ENCODE results near the gene KCND2.
"Not testable (repeated sequence)": the region's sequence is repeated elsewhere in the genome, so short reads cannot be mapped to it uniquely, and the experiment has no call there.

KCND2 gene

DNA sequence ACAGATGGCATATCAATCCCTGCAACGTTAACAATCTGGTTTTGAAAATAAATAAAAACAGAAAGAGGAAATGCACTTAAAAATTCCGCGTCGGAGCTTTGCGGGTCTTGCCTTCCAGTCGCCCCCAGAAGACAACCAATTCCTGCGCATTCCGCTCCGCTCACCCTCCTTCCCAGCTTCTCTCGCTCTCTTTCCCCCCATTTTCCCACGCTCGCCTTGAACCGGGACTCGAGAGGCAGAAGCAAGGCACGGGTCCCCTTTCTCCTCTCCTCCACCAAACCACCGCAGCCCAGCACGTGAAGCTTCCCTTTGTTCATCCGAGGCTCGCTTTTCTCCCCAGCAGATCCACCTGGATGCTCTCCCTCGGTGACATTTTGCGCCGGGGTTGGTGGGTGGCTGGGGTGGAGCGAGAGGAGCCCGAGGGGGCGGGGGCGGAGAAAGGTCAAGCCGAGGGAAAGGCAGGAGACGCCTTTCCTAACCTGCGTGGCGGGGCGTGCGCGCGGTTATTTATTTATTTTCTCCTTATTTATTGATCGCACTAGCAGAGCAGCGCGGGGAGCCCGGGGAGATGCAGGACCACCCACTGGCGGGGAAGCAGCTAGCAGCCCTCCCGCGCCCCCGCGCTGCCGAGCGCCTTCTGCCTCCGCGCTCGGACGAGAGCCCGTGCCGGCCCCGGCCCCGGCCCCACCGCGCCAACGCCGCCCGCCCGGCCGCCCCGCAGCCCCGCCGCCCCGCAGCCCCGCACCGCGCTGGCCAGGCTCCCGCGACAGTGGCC is at the start of gene KCND2:
Gene KCND2, plus strand, starts transcription at position 475 of the 775 bp plus-strand sequence.
- Mint-ChIP-seq H3K27me3 (ENCODE audit: low read depth) (peaks cover 38% of the 10 kb centered on the region), H3K36me3 (ENCODE audit: low read depth) (peaks cover 9% of the 10 kb centered on the region), H3K9me3 (no peaks in the 10 kb centered on the region), H3K4me1 (no peaks in the 10 kb centered on the region), H3K4me3 (peak within 1 kb of the TSS; percentile 90 to 100 (median 97)), H3K27ac (peak within 1 kb of the TSS; percentile 64 to 94 (median 86))
- TF ChIP-seq, protein P1, sequence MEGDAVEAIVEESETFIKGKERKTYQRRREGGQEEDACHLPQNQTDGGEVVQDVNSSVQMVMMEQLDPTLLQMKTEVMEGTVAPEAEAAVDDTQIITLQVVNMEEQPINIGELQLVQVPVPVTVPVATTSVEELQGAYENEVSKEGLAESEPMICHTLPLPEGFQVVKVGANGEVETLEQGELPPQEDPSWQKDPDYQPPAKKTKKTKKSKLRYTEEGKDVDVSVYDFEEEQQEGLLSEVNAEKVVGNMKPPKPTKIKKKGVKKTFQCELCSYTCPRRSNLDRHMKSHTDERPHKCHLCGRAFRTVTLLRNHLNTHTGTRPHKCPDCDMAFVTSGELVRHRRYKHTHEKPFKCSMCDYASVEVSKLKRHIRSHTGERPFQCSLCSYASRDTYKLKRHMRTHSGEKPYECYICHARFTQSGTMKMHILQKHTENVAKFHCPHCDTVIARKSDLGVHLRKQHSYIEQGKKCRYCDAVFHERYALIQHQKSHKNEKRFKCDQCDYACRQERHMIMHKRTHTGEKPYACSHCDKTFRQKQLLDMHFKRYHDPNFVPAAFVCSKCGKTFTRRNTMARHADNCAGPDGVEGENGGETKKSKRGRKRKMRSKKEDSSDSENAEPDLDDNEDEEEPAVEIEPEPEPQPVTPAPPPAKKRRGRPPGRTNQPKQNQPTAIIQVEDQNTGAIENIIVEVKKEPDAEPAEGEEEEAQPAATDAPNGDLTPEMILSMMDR (IDR thresholded peaks at IDR 0.05; ENCODE audit: unreplicated experiment in 3 of 3): no peak

DNA sequence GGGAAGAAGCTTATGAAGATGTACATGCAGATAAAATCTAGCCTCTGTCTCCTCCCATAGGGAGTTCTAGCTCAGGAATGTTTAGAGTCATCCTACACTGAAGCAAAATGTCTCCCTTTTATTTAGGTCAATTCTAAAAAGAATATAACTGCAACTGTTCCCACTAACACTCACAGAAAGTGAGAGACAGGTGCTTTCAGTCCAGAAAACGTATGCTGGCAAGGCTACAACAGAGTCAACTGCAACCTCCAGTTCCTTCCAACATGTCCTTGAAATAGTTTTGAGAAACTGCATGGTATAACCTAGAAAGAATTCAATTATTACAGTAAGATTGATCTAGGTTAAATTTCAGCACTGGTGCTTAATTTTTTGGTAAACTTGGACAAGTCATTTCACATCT is 46.8 kb upstream of the KCND2 start:
- H3K27ac Mint-ChIP-seq: no peak overlapping the region
- no peaks in the 10 kb centered on the region for H3K27me3 Mint-ChIP-seq (ENCODE audit: low read depth)
- no peak overlapping the region for H3K4me3 Mint-ChIP-seq
- H3K4me1 Mint-ChIP-seq: peaks cover 5% of the 10 kb centered on the region
- TF ChIP-seq, protein P1 (IDR thresholded peaks at IDR 0.05; ENCODE audit: unreplicated experiment in 3 of 3): no peak
- no peaks in the 10 kb centered on the region for H3K9me3 Mint-ChIP-seq
- no peaks in the 10 kb centered on the region for H3K36me3 Mint-ChIP-seq (ENCODE audit: low read depth)

DNA sequence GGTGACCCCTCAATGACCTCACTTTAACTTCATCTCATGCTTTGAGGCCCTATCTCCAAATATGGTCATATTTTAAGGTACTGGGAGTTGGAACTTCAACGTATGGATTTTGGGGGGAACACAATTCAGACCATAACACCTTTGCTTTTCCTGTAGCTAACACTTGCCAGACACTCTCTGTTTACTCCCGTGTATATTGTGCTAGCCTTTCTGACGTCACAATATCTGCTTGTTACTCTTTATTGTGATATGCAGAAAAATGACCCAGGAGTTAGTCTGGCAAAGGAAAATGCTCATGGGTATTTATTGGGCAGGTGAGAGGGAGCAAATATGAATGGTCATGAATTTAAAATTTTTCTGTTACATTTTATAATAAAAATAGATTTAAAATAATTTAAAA is 45.7 kb upstream of the KCND2 start:
- Mint-ChIP-seq H3K36me3 (ENCODE audit: low read depth) (no peaks in the 10 kb centered on the region), H3K27me3 (ENCODE audit: low read depth) (no peaks in the 10 kb centered on the region), H3K4me3 (no peak overlapping the region), H3K9me3 (no peaks in the 10 kb centered on the region), H3K4me1 (no peaks in the 10 kb centered on the region), H3K27ac (no peak overlapping the region)
- TF ChIP-seq, protein P1 (IDR thresholded peaks at IDR 0.05; ENCODE audit: unreplicated experiment in 3 of 3): no peak

DNA sequence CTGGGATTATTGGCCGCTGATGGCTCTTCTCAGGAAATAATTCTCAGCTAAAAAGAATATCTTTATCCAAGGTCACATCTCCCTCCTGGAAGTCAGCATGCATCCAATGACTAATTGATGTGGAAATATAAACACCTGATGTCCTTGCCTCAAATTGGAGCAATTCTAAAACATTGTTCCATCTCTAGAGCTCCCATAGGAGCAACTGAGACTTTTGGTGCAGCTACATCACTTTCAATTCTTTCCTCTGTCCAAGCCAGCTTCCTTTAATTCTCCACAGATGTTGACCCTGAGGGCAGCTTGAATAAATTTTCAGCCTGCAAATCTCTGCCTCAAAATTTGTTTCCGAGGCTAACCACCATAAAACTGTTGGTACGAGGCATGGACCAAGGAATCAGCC is 43.9 kb upstream of the KCND2 start:
- no peaks in the 10 kb centered on the region for H3K27me3 Mint-ChIP-seq (ENCODE audit: low read depth)
- TF ChIP-seq, protein P1 (IDR thresholded peaks at IDR 0.05; ENCODE audit: unreplicated experiment in 3 of 3): no peak
- H3K36me3 Mint-ChIP-seq (ENCODE audit: low read depth): no peaks in the 10 kb centered on the region
- no peaks in the 10 kb centered on the region for H3K4me1 Mint-ChIP-seq
- H3K9me3 Mint-ChIP-seq: peaks cover under 1% of the 10 kb centered on the region
- H3K27ac Mint-ChIP-seq: peak overlapping the region in 1 of 3 experiments; percentile 58
- H3K4me3 Mint-ChIP-seq: no peak overlapping the region

DNA sequence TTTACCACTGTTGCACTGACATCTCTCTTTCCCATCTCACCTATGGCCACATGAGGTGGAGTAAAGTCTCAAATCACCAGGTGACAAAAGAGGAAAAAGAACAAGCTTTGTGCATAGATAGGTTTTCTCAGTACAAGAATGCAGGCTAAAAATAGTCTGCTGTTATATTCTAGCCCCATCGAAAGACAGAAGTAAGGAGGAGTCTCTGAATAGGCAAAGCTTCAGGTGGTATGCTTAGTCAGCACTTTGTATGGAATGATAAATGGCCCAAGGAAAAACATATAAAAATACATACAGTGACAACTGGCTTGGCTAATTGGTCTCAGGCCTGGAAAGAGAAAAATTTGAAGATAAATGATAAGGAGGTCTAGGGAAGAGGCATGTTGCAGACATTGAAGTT is 39.6 kb upstream of the KCND2 start:
- peaks cover 3% of the 10 kb centered on the region for H3K36me3 Mint-ChIP-seq (ENCODE audit: low read depth)
- no peak overlapping the region for H3K27ac Mint-ChIP-seq

DNA sequence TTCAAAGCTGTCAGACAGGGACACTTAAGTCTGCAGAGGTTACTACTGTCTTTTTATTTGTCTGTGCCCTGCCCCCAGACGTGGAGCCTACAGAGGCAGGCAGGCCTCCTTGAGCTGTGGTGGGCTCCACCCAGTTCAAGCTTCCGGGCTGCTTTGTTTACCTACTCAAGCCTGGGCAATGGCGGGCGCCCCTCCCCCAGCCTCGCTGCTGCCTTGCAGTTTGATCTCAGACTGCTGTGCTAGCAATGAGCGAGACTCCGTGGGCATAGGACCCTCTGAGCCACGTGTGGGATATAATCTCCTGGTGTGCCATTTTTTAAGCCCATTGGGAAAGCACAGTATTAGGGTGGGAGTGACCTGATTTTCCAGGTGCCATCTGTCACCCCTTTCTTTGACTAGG is 32.6 kb upstream of the KCND2 start:
- H3K27ac Mint-ChIP-seq; H3K4me1 Mint-ChIP-seq; H3K36me3 Mint-ChIP-seq (ENCODE audit: low read depth): not testable (repeated sequence)

More for the DNA sequence above, 39.6 kb upstream of the KCND2 start:
- no peaks in the 10 kb centered on the region for H3K4me1 Mint-ChIP-seq
- H3K27me3 Mint-ChIP-seq (ENCODE audit: low read depth): no peaks in the 10 kb centered on the region
- H3K4me3 Mint-ChIP-seq: no peak overlapping the region
- TF ChIP-seq, protein P1 (IDR thresholded peaks at IDR 0.05; ENCODE audit: unreplicated experiment in 3 of 3): no peak
- peaks cover 11% of the 10 kb centered on the region for H3K9me3 Mint-ChIP-seq

More for the DNA sequence above, 32.6 kb upstream of the KCND2 start:
- not testable (repeated sequence) for H3K4me3 Mint-ChIP-seq; H3K27me3 Mint-ChIP-seq (ENCODE audit: low read depth)
- H3K9me3 Mint-ChIP-seq: peaks cover 18% of the 10 kb centered on the region

Data from nephron (organoid).